Measurements from ENCODE around the gene ACOXL.

DNA sequence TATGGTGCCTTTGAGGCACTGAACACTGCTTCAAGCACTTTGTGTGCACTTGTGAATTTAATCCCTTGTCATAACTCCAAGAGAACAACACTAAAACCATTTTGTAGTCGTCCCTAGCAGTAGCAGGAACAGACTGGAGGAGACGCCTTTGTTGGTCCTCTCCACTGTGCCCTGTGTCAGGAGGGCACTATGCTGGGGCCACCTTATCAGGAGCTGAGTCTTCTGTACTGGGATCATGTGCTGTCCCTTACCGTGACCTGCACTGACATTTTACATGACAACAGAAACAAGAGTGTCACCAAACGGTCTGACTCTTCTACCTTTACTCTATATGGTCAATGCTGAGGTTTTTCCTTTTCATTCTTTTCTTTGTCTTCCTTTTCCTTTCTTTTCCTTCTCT is 62.0 kb downstream of the ACOXL start:
- TF ChIP-seq ZNF629 (tag by site-specific recombination; IDR thresholded peaks at IDR 0.05) (no peak), TCF7L2 (IDR thresholded peaks at IDR 0.05; ENCODE audit: borderline replicate concordance, low read depth, low read length) (no peak), YY1 (tag by site-specific recombination; IDR thresholded peaks at IDR 0.05) (no peak), ZNF830 (tag by site-specific recombination; IDR thresholded peaks at IDR 0.05; ENCODE audit: low read depth) (no peak), REST (tag by site-specific recombination; IDR thresholded peaks at IDR 0.05) (no peak), ZNF626 (tag by site-specific recombination; IDR thresholded peaks at IDR 0.05) (no peak), ZNF146 (tag by site-specific recombination; IDR thresholded peaks at IDR 0.05) (no peak), ZNF747 (tag by site-specific recombination; IDR thresholded peaks at IDR 0.05) (no peak), MZF1 (tag by site-specific recombination; IDR thresholded peaks at IDR 0.05; ENCODE audit: borderline replicate concordance) (no peak)
- TF ChIP-seq, protein P1, sequence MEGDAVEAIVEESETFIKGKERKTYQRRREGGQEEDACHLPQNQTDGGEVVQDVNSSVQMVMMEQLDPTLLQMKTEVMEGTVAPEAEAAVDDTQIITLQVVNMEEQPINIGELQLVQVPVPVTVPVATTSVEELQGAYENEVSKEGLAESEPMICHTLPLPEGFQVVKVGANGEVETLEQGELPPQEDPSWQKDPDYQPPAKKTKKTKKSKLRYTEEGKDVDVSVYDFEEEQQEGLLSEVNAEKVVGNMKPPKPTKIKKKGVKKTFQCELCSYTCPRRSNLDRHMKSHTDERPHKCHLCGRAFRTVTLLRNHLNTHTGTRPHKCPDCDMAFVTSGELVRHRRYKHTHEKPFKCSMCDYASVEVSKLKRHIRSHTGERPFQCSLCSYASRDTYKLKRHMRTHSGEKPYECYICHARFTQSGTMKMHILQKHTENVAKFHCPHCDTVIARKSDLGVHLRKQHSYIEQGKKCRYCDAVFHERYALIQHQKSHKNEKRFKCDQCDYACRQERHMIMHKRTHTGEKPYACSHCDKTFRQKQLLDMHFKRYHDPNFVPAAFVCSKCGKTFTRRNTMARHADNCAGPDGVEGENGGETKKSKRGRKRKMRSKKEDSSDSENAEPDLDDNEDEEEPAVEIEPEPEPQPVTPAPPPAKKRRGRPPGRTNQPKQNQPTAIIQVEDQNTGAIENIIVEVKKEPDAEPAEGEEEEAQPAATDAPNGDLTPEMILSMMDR (tag by site-specific recombination; IDR thresholded peaks at IDR 0.05): no peak
- TF ChIP-seq, protein P2, sequence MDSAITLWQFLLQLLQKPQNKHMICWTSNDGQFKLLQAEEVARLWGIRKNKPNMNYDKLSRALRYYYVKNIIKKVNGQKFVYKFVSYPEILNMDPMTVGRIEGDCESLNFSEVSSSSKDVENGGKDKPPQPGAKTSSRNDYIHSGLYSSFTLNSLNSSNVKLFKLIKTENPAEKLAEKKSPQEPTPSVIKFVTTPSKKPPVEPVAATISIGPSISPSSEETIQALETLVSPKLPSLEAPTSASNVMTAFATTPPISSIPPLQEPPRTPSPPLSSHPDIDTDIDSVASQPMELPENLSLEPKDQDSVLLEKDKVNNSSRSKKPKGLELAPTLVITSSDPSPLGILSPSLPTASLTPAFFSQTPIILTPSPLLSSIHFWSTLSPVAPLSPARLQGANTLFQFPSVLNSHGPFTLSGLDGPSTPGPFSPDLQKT (IDR thresholded peaks at IDR 0.05; ENCODE audit: borderline replicate concordance, low read depth, low read length): no peak
- TF ChIP-seq, protein P3, sequence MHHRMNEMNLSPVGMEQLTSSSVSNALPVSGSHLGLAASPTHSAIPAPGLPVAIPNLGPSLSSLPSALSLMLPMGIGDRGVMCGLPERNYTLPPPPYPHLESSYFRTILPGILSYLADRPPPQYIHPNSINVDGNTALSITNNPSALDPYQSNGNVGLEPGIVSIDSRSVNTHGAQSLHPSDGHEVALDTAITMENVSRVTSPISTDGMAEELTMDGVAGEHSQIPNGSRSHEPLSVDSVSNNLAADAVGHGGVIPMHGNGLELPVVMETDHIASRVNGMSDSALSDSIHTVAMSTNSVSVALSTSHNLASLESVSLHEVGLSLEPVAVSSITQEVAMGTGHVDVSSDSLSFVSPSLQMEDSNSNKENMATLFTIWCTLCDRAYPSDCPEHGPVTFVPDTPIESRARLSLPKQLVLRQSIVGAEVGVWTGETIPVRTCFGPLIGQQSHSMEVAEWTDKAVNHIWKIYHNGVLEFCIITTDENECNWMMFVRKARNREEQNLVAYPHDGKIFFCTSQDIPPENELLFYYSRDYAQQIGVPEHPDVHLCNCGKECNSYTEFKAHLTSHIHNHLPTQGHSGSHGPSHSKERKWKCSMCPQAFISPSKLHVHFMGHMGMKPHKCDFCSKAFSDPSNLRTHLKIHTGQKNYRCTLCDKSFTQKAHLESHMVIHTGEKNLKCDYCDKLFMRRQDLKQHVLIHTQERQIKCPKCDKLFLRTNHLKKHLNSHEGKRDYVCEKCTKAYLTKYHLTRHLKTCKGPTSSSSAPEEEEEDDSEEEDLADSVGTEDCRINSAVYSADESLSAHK (tag by site-specific recombination; IDR thresholded peaks at IDR 0.05): no peak

Data from HEK293 (cell line).